Small intestine (tissue), 7 donors: ENCODE data around the gene SLC1A4. TPM values are rescaled to one million over a fixed set of nuclear protein-coding genes. Genes with fewer than 3 reads are reported as not detected.
"Not testable (repeated sequence)": the region's sequence is repeated elsewhere in the genome, so short reads cannot be mapped to it uniquely, and the experiment has no call there.

ENCODE experiments used
- DNase-seq, 2 donors: peaks; one replicate each; pipeline versions ENCODE4 v3.0.0 to v3.0.0-alpha.2; 2013
- FAIRE-seq: peaks from 2 replicates; lab custom pipeline; 2012; peaks lifted over from hg19 to GRCh38; lab: Jason Lieb, UNC
- H3K27ac ChIP-seq, 3 donors: one replicate each; pipeline ENCODE4 v1.5.1; 2013; ENCODE audit warnings: low read length in 2 of 3, mild to moderate bottlenecking in 2 of 3, control low read depth in 1 of 3, inconsistent platforms in 1 of 3, low read depth in 1 of 3, moderate library complexity in 1 of 3
- H3K27me3 ChIP-seq, 3 donors: one replicate each; pipeline ENCODE4 v1.6.1; 2013; ENCODE audit warnings: low read length in 3 of 3, inconsistent platforms in 1 of 3; ENCODE audit not compliant: control insufficient read depth in 3 of 3, insufficient read depth in 3 of 3
- H3K36me3 ChIP-seq, 3 donors: one replicate each; pipeline ENCODE4 v1.6.1; 2013; ENCODE audit warnings: low read length in 3 of 3, inconsistent platforms in 1 of 3, low read depth in 1 of 3, mild to moderate bottlenecking in 1 of 3, moderate library complexity in 1 of 3; ENCODE audit not compliant: control insufficient read depth in 3 of 3, insufficient read depth in 2 of 3
- H3K4me1 ChIP-seq, 3 donors: one replicate each; pipeline ENCODE4 v1.6.1; 2013; ENCODE audit warnings: low read length in 2 of 3, inconsistent platforms in 1 of 3, low read depth in 1 of 3, mild to moderate bottlenecking in 1 of 3, moderate library complexity in 1 of 3; ENCODE audit not compliant: control insufficient read depth in 3 of 3, insufficient read depth in 2 of 3
- H3K4me3 ChIP-seq, 3 donors: one replicate each; pipeline ENCODE4 v1.5.1; 2013; ENCODE audit warnings: low read length in 3 of 3, control low read depth in 1 of 3, inconsistent platforms in 1 of 3, low read depth in 1 of 3, mild to moderate bottlenecking in 1 of 3, moderate library complexity in 1 of 3
- H3K9me3 ChIP-seq, 2 donors: one replicate each; pipeline ENCODE4 v1.6.1; 2013; ENCODE audit warnings: low read depth in 1 of 2, low read length in 1 of 2; ENCODE audit not compliant: control insufficient read depth in 2 of 2, insufficient read depth in 1 of 2
- WGBS, 3 donors: extraction: QIAGEN DNeasy Blood & Tissue Kit; methylation state at CpG; one replicate each; pipeline ENCODE4 v1.1.7; 2013; 5-methylcytosine and 5-hydroxymethylcytosine counted together
- polyA plus RNA-seq, 4 donors: library from polyadenylated mRNA; stranded (reverse) in 3 of 4; unstranded in 1 of 4; fragments of 200-250 nt in 3 of 4; fragments of 120-200 nt in 1 of 4; gene quantifications; one replicate each; pipeline versions ENCODE4 v1.2.1 to v1.2.3, GENCODE V29; 2013
- donor health status: healthy with polysubstance abuse.
- donor health status: control.
- donor health status: control.
- donor health status: Bipolar disorder and iron deficiency.
- donor health status: healthy.

The SLC1A4 gene
- polyA plus RNA-seq, 4 donors = 0.67 to 18.7 (median 3.9) TPM

DNA sequence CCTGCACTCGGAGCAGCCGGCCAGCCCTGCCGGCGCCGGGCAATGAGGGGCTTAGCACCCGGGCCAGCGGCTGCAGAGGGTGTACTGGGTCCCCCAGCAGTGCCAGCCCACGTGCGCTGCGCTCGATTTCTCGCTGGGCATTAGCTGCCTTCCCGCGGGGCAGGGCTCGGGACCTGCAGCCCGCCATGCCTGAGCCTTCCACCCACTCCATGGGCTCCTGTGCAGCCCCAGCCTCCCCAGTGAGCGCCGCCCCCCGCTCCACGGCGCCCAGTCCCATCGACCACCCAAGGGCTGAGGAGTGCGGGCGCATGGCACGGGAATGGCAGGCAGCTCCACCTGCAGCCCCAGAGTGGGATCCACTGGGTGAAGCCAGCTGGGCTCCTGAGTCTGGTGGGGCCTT is 20.1 kb upstream of the SLC1A4 start:
- DNase-seq, H3K36me3 ChIP-seq, H3K4me1 ChIP-seq, H3K4me3 ChIP-seq, H3K27me3 ChIP-seq, FAIRE-seq, H3K27ac ChIP-seq, H3K9me3 ChIP-seq: not testable (repeated sequence)
- WGBS, 3 donors = 97 to 98% (median 98%) methylated on average over 25 of the region's 25 CpGs

DNA sequence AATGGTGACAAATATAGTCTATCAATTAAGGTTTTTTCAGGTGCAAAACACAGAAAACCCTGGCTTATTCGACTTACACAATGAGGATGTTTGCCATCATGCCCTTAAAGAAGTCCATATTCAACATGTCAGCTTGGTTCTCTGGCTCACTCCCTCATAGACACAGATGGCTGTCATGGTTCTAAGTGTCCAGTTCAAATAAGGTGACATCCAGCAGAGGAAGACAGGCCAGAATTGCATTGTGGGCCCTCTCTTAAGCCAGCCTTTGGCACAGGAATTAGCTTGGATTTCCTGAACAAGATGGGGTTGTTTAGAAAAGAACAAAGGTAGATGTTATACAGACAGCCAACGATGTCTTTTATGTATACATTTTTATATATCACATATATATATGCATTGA is 18.7 kb upstream of the SLC1A4 start:
- FAIRE-seq (no peak), DNase-seq (no peak)
- Histone ChIP-seq H3K4me1 (peaks cover 0 to 9% (median 2%) of the 10 kb centered on the region in 3 donors), H3K36me3 (no peaks in the 10 kb centered on the region), H3K27me3 (no peaks in the 10 kb centered on the region), H3K27ac (no peak overlapping the region), H3K9me3 (peaks cover 0 to 3% of the 10 kb centered on the region in 2 donors), H3K4me3 (no peak overlapping the region)
- WGBS, 3 donors = 77 to 91% (median 82%) methylated on average over 2 of the region's 2 CpGs

DNA sequence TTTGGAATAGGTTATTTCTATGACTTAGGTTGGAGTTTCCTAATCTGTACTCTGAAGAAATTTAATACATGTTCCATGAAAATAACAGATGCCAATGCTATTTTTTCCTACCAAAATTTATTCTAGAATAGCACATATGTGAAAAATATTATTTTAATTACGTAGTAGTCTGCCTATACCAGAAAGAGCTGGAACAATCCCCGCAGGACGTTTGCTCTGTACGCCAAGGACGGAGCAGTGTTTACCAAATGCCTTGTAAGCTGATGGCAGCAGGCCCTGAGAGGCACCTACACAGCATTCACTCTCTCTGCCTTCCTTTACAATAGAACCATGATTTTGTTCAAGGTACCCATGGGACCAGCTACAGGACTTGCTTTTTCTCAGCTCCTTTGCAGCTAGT is 16.8 kb upstream of the SLC1A4 start:
- Histone ChIP-seq H3K36me3 (no peaks in the 10 kb centered on the region), H3K27me3 (no peaks in the 10 kb centered on the region)
- 82 to 96% (median 91%) methylated on average over 5 of the region's 5 CpGs for WGBS, 3 donors

DNA sequence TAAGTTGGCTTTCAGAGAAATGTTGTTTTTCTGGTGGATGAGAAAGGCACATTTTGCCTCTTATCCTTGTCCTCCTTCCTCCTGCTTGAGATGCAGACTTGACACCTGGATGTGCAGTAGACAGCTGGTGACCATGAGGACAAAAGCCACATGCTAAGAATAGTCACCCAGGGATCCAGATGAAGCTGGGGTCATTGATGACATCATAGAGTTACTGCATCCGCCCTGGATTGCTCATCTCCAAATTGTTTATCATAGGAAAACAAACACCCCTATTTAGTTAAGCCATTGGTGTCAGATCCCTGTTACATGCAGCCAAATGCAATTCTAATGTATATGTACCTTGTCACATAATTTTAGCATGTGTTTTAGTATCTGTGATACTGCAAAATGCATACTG is 16.3 kb upstream of the SLC1A4 start:
- no peak for FAIRE-seq
- H3K36me3 ChIP-seq = no peaks in the 10 kb centered on the region
- no peaks in the 10 kb centered on the region for H3K4me1 ChIP-seq
- no peaks in the 10 kb centered on the region for H3K27me3 ChIP-seq
- WGBS, 3 donors = 71 to 100% (median 95%) methylated on average over 1 of the region's 1 CpG
- DNase-seq = no peak
- no peak overlapping the region for H3K4me3 ChIP-seq
- no peak overlapping the region for H3K27ac ChIP-seq
- H3K9me3 ChIP-seq = no peaks in the 10 kb centered on the region

More for the DNA sequence above, 16.8 kb upstream of the SLC1A4 start:
- DNase-seq = no peak
- Histone ChIP-seq H3K9me3 (no peaks in the 10 kb centered on the region), H3K4me1 (no peaks in the 10 kb centered on the region), H3K4me3 (no peak overlapping the region), H3K27ac (no peak overlapping the region)
- no peak for FAIRE-seq

DNA sequence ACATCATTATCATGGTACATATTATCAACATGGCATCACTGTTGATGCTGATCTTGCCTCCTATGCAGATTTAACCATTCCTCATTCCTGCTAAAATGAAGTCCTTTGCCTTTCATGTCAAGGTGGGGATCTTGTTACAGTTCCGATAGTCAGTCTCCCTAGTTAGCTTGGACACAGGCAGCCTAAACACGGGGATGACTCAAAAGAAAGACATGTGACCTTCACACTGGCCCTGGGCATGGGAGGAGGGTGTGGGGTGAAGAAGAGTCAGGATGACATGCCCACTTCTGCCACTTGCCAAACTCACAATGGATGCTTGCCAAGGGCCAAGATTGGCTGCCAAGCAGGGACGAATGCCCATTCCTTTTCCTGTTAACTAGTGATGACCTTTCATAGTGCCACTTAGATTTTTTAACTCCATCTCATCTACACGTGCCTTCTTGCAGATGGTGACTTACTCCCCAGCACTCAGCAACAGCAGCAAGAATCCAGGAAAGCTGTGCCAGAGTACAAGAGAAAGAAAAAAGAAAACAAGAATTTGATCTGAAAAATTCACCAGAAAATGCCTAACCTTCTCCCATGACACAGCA is 13.9 kb upstream of the SLC1A4 start:
- no peaks in the 10 kb centered on the region for H3K36me3 ChIP-seq
- no peaks in the 10 kb centered on the region for H3K4me1 ChIP-seq
- no peaks in the 10 kb centered on the region for H3K27me3 ChIP-seq
- H3K27ac ChIP-seq = no peak overlapping the region
- no peak overlapping the region for H3K4me3 ChIP-seq
- DNase-seq (no peak), FAIRE-seq (no peak)
- no peaks in the 10 kb centered on the region for H3K9me3 ChIP-seq
- WGBS, 3 donors = 48 to 55% (median 49%) methylated on average over 4 of the region's 4 CpGs

DNA sequence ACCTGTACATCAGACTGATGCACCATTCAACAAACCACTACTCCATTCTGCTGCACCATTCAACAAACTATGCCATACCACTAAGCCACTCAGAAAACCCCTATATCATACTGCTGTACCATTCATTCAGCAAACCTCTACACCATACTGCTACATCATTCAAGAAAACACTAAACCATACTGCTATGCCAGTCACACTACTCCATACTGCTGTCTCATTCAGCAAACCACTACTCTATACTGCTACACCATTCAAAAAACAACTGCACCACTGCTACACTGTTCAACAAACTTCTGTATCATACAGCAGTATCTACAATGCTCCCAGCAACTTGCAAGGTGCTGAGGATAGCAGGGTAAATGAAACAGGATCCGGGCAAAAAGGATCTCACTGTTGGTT is 12.9 kb upstream of the SLC1A4 start:
- Histone ChIP-seq H3K27ac (no peak overlapping the region), H3K9me3 (no peaks in the 10 kb centered on the region), H3K27me3 (no peaks in the 10 kb centered on the region), H3K4me1 (no peaks in the 10 kb centered on the region), H3K4me3 (no peak overlapping the region), H3K36me3 (no peaks in the 10 kb centered on the region)
- FAIRE-seq (no peak), DNase-seq (no peak)
- WGBS, 3 donors = 80 to 97% (median 90%) methylated on average over 1 of the region's 1 CpG

DNA sequence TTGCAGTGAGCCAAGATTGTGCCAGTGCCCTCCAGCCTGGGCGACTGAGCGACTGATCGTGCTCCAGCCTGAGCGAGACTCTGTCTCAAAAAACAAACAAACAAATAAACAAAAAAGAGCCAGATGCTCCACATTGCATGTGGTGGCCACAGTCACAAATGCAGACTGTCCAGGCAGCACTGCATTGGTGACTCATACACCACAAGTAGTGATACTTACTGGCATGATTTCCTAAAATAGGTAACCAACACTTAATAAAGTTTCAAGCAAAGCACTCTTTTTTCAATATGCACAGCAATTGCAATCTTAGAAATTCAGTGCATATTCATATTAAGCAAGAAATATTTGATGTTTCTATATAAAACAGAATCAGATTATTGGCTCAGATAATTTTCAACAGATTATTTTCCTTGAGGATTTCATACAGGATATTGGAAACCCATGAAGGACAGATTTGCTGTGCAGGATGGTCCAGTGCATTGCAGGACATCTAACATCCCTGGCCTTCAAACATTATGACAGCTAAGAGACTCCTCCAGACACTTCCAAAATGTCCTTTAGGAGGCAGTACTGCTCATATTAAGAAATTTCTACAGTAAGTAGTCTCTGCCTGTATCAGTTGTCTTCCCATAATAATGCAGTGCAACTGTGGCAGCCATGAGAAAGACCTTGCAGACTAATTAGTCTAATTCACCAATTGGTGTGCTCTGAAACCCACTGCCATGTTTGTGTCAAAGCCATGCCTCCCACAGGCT is 10.5 kb upstream of the SLC1A4 start:
- Histone ChIP-seq H3K27me3 (no peaks in the 10 kb centered on the region), H3K9me3 (no peaks in the 10 kb centered on the region), H3K4me1 (no peaks in the 10 kb centered on the region), H3K4me3 (no peak overlapping the region), H3K27ac (no peak overlapping the region), H3K36me3 (no peaks in the 10 kb centered on the region)
- DNase-seq = no peak
- no peak for FAIRE-seq
- WGBS, 3 donors = 85 to 96% (median 89%) methylated on average over 4 of the region's 4 CpGs

DNA sequence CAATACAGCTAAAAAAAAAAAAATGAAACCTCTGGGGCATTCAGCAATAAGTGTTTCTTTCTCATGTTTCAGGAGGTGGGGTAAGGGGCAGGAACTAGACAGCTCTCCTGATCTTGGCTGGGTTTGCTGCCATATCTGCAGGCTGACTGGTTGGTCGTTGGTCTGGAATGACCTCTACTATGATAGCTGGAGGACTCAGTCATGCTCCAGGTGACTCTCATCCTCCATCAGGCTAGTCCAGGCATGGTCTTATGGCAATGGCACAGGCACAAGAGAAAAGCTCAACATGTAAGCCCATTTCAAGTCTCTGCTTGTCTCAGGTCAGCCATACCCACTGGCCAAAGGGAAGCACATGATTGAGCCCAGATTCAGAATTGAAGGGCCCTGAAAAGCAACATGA is 9.5 kb upstream of the SLC1A4 start:
- DNase-seq (no peak), FAIRE-seq (no peak)
- no peaks in the 10 kb centered on the region for H3K27me3 ChIP-seq
- H3K4me1 ChIP-seq = no peaks in the 10 kb centered on the region
- H3K36me3 ChIP-seq = no peaks in the 10 kb centered on the region
- no peak overlapping the region for H3K4me3 ChIP-seq
- H3K27ac ChIP-seq = no peak overlapping the region
- H3K9me3 ChIP-seq = no peaks in the 10 kb centered on the region
- WGBS, 3 donors = 61 to 63% (median 61%) methylated on average over 1 of the region's 1 CpG
